GM10266 (cell line): ENCODE data around the gene FLRT1.

Experiments used
- DNase-seq: peaks from one replicate; pipeline ENCODE4 v3.0.0; 2012; ENCODE audit errors: extremely low spot score
- TF ChIP-seq, protein P1 (sequence below): IDR thresholded peaks from 2 replicates; pipeline ENCODE4 v1.5.1; 2012; ENCODE audit warnings: mild to moderate bottlenecking, low read depth; ENCODE audit not compliant: control insufficient read depth, insufficient read depth; ENCODE audit errors: missing control alignments

The FLRT1 gene

GRCh38 chr11:64022125-64022784, 13.5 kb upstream of the FLRT1 start:
- TF ChIP-seq, protein P1, sequence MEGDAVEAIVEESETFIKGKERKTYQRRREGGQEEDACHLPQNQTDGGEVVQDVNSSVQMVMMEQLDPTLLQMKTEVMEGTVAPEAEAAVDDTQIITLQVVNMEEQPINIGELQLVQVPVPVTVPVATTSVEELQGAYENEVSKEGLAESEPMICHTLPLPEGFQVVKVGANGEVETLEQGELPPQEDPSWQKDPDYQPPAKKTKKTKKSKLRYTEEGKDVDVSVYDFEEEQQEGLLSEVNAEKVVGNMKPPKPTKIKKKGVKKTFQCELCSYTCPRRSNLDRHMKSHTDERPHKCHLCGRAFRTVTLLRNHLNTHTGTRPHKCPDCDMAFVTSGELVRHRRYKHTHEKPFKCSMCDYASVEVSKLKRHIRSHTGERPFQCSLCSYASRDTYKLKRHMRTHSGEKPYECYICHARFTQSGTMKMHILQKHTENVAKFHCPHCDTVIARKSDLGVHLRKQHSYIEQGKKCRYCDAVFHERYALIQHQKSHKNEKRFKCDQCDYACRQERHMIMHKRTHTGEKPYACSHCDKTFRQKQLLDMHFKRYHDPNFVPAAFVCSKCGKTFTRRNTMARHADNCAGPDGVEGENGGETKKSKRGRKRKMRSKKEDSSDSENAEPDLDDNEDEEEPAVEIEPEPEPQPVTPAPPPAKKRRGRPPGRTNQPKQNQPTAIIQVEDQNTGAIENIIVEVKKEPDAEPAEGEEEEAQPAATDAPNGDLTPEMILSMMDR: no peak
- DNase-seq: no peak

DNA sequence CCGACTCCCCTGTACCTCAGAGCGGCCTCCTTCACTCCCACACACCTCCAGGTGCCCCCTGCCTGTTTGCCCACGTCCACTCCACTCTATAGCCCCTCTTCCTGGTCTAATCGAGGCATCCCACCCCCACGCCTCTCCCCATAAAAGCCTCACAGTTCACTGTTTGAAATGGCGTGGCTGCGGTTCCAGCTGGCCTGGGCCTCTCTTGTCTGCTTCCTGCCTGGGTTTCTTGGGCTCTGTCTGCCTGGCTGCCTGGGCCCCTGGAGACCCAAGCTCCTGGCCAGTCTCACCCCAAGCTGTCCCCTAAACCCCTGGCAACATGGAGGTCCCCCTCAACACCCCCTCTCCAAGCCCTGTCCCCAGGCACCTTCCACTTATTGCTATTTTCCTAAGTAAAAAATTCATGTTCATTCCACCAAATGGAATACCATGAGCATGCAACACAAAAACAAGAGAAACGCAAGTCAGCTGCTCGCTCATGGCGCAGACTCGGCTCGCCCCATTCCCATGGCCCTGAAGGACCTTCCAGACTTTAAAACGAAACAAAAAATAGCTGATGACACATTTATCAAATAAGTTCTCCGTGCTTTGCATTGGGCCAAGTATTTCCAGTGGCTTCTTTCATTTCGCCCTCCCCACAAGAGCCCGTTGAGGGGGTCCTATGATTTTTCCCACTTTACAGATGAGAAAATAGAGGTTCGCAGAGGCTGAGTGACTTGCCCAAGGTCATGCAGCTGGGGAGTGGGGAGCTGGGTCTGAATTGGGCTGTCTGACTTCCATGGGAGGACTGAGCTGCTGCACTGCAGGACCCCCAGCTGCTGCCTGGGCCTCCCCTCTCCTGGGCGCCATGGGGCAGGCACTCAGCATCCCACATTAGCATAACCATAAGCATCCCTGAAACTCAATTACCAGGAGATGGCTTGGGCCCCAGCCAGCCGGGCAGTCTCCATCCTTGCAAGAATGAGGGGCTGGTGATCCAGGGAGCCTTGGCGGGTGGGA, 11.7 kb upstream of the FLRT1 start:
- TF ChIP-seq, protein P1: no peak
- DNase-seq: no peak

GRCh38 chr11:64025205-64025604, 10.5 kb upstream of the FLRT1 start:
- DNase-seq: no peak
- TF ChIP-seq, protein P1: no peak

DNA sequence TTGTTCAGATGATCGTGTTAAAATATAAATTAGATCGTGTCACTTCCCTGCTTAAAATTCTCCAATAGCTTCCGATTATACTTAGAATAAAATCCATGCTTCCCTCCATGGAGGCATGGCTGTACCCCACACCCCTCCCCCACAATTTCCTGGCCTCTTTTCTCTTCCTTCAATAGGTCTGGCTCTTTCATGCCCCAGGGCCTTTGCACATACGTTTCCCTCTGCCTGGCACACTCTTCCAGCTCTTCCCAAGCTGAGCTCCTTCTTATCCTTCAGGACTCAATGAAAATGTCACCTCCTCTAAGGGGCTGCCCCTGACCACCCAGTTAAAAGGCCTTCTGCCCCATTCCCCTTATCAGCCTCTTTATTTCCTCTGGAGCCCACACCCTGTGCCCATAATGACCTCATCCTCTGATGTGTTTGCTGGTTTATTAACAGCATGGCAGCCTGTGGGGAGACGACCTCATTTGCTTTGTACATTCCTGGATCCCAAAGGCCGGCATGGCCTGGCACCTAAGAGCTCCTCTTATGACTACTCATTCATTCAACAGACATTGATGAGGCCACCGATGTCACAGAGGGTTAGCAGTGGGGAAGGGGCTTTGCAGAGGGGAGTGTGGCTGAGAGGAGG, 9.0 kb upstream of the FLRT1 start:
- TF ChIP-seq, protein P1: no peak

GRCh38 chr11:64027651-64028397, 7.9 kb upstream of the FLRT1 start:
- no peak for DNase-seq

More for the DNA sequence above, 9.0 kb upstream of the FLRT1 start:
- no peak for DNase-seq

GRCh38 chr11:64028398-64029115, 7.2 kb upstream of the FLRT1 start:
- no peak for DNase-seq
- TF ChIP-seq, protein P1: no peak

More at GRCh38 chr11:64027651-64028397, 7.9 kb upstream of the FLRT1 start:
- TF ChIP-seq, protein P1: no peak
